DOHH2 (cell line): ENCODE results near the gene GMPPA.

Experiments
- EZH2phosphoT487 ChIP-seq: fragments of 200-600 bp; sonication (generic); IDR thresholded peaks from 2 replicates; pipeline ENCODE4 v1.6.1; 2017; ENCODE audit warnings: borderline replicate concordance, mild to moderate bottlenecking, antibody characterized with exemption, low read length, moderate library complexity, mixed read lengths
- TF ChIP-seq, protein P1 (sequence below): fragments of 200-600 bp; sonication (generic); IDR thresholded peaks from one replicate; pipeline ENCODE4 v1.5.1; 2014; ENCODE audit warnings: antibody characterized with exemption, mild to moderate bottlenecking, low read depth, low read length; ENCODE audit not compliant: poor library complexity, severe bottlenecking

DNA sequence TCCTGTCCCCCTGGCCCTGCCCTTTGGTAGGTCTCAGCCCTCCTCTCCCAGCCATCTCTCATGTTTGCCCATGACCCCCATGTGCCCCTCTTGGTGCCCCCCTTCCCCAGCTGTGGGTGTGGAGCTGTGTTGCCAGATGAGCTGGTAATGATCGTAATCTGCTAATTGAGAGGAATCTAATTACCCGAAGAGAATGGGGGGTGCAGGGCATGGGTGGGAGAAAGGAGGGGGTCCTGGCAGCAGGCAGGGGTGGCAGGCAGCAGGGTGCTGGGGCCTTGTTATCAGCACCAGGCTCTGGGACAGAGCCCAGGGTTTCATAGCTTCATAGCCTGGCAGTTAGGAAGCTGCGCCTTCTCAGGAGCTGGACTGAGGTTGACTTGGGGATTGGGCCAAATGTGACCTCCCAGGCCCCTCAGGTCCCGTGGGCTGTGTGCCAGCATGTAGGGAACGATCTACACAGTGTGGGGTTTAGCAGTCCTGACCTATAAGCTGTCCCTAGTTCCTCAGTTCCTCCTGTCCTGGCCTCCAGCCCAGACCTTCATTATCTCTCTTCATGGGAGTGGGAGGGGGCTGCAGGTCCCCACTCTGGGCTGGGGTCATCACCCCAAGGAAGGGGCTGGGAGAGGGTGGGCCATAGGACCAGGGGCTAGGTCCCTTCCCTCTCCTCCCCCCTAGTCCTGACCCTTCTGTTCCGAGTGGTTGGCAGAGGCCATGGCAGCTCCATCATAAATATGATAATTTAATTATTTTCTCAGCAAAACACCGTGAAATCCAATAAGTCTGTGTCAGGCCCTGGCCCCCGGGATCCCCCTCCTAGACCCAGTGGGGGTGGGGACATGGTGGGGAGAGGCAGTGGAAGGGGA is 9.1 kb downstream of the GMPPA start:
- TF ChIP-seq, protein P1, sequence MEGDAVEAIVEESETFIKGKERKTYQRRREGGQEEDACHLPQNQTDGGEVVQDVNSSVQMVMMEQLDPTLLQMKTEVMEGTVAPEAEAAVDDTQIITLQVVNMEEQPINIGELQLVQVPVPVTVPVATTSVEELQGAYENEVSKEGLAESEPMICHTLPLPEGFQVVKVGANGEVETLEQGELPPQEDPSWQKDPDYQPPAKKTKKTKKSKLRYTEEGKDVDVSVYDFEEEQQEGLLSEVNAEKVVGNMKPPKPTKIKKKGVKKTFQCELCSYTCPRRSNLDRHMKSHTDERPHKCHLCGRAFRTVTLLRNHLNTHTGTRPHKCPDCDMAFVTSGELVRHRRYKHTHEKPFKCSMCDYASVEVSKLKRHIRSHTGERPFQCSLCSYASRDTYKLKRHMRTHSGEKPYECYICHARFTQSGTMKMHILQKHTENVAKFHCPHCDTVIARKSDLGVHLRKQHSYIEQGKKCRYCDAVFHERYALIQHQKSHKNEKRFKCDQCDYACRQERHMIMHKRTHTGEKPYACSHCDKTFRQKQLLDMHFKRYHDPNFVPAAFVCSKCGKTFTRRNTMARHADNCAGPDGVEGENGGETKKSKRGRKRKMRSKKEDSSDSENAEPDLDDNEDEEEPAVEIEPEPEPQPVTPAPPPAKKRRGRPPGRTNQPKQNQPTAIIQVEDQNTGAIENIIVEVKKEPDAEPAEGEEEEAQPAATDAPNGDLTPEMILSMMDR, result no peak
- TF ChIP-seq EZH2phosphoT487, result no peak
